CD1c-positive myeloid dendritic cell (primary cell): Measurements from ENCODE around the gene GRIP2.

Experiments
- DNase-seq: peaks from one replicate; pipeline ENCODE4 v3.0.0-alpha.2; 2016; ENCODE audit errors: extremely low spot score

Gene GRIP2

GRCh38 chr3:14539742-14540491 lies at the start of gene GRIP2:
Gene GRIP2, minus strand, starts transcription at chr3:14540342. Its CDS starts 34 bp downstream, at chr3:14540308.
- no peak for DNase-seq

DNA sequence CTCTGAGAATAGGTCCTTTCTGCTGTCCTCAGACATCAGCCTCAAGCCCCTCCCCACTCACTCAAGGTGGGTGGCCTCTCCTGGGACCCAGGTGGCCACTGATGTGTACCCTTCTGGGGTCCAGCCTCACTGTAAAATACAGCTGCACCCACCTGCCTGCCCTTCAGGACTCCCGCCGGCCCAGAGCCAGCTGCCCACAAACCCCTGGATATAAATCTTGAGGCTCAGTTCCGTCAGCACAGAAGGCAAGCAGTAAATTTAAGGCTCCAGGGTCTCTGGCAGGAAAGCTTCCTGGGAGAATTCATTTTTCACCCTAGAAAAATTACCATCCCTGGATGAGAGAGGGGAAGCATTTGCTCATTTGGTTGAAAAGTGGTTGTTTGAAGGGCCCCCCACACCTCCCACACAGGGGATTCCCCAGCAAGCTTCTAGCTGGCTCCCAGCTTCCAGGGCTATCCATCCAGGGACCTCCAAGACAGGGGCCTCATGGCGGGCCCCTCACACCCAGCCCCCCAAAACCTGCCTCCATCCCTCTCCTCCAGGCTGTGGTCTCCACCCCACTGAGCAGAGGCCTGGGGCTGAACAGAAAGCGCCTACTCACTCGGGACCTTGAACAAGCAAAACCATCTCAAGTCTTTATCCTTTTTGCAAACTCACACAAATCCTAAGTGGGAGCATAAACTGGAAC lies 48.4 kb upstream of the GRIP2 start:
- no peak for DNase-seq

DNA sequence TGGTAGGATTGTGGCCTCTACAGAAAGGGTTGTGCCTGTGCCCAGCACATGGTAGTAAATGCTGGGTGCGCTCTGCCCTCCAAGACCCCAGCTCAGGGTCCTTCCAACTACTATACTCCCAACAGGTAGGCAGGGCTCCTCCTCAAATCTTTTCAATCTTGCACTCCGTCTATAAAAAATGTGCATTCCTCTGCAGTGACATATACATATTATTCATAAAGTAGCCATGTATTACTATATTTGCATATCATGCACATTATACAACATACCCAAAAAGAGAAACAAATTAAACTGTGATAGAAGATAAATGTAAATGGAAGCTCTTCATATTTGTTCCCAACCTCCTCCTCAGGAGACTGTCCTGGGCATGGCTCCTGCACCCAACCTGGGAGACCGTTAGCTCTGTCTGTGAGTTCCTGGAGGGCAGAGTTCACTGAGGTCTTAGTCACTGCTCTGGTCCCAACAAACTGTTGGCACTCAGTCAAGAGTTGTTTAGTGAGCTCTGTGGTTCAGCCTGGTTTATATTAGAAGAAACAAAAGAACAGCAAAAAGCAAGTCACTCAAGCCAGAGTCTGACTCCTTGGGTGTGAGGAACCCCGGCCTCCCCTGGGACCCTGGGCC lies 47.7 kb upstream of the GRIP2 start:
- DNase-seq: no peak

DNA sequence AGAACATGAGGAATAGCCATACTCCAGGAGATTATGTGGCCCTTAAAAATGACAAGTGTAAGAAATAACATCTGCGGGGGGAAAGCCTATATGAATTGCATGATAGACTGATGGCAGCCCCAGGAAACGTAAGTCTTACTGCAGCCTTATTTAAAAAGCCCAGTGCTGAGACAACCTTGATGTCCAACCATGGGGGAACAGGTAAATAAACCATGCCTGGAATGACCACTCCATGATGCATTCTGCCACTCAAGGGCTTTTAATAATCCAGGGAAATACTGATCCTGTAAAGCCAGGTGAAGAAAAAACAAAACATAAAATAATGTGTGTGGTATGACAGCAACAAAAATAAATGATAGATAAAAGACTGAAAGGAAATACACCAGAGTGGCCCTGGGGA lies 46.5 kb upstream of the GRIP2 start:
- DNase-seq: no peak

DNA sequence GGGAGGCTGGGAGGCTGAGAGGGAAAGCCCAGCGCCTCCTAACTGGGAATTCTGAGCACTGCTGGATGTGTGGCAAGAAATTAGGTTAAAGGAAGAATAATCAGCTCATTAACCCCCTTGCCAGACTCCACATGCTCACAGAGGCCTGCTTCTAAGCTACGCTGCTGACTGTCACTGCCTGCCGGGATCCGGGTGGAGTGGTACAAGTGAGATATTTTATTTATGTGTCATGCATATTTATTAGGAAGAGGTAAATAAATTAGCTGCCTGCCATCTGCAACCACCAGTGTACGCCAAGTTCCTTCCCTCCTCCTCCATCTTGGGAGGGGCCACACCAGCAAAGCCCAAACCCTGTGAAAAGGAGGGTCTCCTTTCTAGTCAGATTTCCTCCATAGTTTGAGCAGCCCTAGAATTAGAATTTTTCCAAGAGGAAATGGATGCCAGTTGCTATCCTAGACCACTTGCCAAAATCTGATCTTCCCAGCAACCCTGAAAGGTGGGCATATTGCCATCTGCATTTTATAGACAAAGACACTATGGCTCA lies 43.5 kb upstream of the GRIP2 start:
- DNase-seq: no peak

GRCh38 chr3:14582045-14582410 lies 41.9 kb upstream of the GRIP2 start:
- no peak for DNase-seq

DNA sequence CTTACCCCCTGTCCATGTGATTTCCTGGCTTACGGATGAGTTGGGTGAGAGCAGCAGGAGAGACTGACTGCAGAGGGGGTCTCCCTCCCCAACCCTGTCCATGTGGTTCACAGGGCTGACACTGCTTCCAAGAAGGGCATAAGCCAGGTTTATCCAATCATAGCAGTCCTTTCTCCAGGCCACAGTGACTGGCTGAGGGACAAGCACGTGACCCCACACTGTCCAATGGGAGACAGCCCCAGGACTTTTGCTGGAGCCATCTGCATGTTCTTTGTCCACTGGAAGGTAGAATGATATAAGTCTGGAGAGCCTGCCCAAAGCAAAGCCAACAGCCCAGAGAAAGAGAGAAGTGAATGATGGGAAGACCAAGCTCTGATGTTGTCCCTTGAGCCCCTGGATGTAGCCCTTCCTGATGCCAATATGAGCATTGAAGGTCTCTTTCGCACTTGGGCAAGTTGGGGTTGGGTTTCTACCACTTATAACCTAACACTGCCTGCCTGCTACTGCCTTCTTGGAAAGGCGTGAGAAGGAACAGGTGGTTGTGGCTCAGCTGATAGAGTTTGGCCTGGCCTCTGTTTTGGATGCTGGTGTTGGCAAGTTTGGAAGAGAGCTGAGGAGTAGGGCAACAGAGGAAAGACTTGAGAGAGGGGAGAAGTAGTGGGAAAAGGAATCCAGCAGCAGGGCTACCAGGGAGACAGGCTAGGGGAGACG lies 41.3 kb upstream of the GRIP2 start:
- DNase-seq: no peak

GRCh38 chr3:14577897-14578296 lies 37.8 kb upstream of the GRIP2 start:
- DNase-seq: no peak

GRCh38 chr3:14576163-14576562 lies 36.0 kb upstream of the GRIP2 start:
- DNase-seq: no peak

DNA sequence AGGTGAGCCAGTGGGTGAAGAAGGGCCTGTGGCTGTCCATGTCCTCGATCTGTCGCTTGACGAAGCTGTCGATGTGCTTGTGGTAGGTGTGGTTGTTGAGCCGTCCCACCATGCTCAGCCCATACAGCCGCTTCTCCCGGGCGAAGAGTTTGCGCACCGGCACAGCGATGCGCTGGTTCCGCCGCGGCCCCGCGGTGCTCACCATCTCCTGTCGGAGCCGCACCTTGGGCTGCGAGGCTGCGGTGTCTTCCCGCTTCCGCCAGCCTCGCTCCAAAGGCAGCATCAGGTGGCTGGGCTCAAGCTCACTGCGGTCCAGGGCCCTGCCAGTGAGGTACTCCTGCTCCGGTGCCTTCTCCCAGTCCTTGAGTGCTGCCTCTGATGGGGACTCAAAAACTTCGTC lies 34.0 kb upstream of the GRIP2 start:
- no peak for DNase-seq

DNA sequence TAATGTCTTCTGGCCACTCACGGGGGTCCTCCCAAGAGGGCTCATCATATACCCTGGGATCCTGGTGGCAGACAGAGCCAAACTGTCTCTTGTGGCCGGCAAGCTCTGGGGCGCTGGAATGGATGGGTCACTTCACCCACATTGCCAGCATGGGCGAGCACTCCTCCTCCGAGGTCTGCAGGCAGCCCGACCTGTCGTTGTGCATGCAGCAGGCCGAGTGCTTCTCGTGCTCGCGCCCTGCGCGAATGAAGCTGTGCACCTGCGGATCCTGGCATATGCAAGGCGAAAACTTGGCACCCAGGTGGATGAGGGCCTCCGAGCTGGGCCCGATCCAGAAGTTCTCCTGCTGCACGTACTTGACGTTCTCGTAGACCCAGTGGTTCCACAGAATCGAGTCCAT lies 33.6 kb upstream of the GRIP2 start:
- no peak for DNase-seq

DNA sequence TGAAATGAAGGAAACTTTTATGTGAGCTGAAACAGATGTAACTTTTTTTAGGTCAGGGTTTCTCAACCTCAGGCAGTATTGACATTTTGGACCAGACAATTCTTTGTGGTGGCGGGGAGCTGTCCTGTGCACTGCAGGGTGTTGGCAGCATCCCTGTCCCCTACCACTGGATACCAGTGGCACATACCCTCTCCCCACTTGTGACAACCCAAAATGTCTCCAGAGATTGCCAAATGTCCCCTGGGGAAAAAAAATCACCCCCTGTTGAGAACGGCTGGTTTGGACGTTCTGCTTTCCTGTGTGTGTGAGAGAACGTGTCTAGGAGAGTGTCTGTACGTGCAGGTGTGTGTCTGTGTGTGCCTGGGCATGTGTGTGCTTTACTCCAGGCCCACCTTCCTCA lies 30.7 kb upstream of the GRIP2 start:
- DNase-seq: no peak

DNA sequence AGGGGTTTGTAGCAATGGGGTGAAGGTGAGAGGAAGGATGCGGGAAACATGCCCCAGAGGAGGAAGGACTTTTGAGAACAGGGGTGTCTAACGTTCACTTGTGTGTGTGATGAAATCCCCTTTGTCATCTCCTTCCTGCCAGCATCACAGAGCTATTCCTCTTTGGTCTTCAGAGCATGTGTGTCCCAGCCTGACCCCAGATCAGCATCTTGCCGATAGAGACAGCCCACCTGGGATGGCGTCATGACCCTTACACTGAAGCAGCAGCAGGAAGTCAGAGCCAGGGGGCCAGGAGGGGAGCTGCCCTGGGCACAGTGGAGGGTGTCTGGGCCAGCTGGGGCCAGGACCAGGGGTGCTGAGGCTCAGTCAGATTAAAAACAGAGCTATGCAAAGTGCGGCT lies 29.9 kb upstream of the GRIP2 start:
- no peak for DNase-seq

DNA sequence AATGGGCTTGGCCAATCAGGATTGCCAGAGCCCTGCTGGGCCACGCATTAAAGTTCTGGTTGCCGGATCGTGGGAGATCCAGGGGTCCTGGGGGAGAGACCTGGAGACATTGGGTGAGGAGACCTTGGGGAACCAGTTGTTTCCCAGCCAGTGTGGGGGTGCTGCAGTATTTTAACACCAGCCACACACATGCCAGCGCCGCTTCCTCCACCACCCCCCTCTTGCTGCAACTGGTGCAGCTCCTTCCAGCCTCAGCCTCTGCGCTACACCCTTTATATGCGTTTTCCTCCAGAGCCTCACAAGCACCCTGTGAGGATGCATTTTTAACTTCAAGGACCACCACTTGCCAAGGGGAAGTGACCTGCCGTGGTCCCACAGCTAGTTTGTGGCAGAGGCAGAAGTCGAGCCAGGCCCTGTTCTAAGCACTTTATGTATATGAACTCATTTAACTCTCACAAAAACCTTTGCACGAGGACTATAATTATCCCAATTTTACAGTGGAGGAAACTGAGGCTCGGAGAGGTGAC lies 29.4 kb upstream of the GRIP2 start:
- no peak for DNase-seq

DNA sequence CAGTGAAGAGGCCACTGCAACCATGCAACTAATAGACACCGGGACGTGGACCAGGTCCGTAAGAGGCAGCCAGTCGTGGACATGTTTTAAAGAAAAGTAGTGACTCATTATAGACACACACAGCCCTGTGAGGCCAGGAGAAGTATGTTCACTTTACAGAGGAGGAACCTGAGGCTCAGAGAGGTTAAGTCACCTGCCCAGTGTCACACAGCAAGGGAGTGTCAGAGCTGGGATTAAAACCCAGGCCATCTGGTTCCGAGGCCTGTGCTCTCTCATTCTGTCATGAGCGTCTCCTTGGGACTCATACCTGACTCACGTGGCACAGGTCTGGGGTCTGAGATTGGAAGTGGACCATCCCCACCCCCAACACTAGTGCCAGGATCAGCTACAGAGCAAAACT lies 28.1 kb upstream of the GRIP2 start:
- DNase-seq: no peak

GRCh38 chr3:14566812-14567211 lies 26.7 kb upstream of the GRIP2 start:
- DNase-seq: no peak

- DNase-seq: no peak
These were observed 25.9 kb upstream of the GRIP2 start for GRCh38 chr3:14565868-14566588.

DNA sequence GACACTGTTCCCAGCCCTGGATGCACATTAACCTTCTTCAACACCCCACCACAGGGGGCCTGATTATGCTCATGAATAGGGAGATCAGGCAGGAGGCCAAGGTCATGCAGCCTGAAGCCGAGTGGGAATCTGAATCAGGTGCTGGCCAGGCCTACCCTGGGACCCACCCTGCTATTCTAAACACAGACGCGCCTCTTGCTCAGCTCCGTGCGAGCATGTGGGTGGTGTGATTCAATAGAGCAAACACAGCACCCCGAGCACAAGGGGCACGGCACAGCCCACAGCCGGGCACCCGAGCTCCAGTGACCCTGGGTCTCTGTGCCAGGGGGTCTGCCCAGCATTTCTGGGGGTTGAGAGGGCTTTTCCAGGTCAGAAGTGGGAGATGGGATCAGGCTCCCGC lies 24.6 kb upstream of the GRIP2 start:
- no peak for DNase-seq

GRCh38 chr3:14563946-14564539 lies 23.9 kb upstream of the GRIP2 start:
- DNase-seq: no peak

DNA sequence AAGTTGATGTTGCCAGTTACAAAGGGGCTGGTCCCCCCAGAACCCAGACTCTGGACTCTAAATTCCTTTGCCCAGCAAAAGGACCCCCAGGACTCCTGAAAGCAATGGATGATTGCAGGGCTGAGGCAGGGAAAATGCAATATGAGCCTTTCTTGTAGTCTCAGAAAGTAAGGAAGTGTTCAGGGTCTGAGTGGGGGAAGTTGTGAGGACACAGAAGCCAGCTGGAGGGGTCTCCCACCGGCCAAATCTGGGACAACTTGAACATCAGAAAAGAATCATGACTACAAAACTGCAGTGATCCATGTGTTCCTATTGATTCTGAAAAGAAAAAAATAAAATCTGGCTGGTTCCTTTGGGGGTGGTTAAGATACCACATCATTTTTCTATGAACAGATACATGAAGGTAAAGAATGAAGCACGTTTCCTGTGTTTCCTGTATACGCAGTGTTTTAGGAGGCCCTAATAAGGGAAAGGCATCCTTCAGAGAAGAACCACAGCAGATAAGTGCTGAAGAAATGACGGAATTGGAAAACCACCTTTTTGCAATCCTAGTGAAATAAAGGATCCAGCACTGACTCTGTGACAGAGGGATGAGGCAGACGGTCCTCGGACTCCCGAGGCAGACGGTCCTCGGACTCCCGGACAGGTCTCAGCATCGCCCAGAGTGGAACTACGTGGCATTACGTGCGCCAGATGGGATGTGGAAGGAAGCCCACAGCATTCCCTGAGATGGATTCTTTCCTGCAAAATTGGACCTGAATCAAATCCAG lies 22.2 kb upstream of the GRIP2 start:
- DNase-seq: no peak
